ENCODE data around the gene DDX51.

DNA sequence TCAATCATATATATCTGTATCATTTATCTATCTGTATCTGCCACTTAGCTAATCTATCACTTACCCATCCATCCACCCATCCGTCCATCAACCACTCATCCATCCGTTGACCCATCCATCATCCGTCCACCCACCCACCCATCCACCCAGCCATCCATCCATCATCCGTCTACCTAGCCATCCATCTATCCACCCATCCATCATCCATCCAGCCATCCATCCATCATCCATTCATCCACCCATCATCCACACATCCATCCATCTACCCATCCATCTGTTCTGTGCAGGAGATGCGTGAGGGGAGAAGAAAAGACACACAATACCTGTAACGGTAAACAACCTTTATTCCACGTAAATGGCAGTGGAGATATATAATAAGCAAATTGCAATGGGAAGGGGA, 20.3 kb upstream of the DDX51 start:
- TF ChIP-seq, protein P1, sequence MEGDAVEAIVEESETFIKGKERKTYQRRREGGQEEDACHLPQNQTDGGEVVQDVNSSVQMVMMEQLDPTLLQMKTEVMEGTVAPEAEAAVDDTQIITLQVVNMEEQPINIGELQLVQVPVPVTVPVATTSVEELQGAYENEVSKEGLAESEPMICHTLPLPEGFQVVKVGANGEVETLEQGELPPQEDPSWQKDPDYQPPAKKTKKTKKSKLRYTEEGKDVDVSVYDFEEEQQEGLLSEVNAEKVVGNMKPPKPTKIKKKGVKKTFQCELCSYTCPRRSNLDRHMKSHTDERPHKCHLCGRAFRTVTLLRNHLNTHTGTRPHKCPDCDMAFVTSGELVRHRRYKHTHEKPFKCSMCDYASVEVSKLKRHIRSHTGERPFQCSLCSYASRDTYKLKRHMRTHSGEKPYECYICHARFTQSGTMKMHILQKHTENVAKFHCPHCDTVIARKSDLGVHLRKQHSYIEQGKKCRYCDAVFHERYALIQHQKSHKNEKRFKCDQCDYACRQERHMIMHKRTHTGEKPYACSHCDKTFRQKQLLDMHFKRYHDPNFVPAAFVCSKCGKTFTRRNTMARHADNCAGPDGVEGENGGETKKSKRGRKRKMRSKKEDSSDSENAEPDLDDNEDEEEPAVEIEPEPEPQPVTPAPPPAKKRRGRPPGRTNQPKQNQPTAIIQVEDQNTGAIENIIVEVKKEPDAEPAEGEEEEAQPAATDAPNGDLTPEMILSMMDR (IDR thresholded peaks at IDR 0.05): no peak
- TF ChIP-seq POLR2AphosphoS5 (IDR thresholded peaks at IDR 0.05; ENCODE audit: low read depth, low read length) (no peak), TCF7L2 (IDR thresholded peaks at IDR 0.05; ENCODE audit: low read depth, low read length) (no peak)

Data from Panc1 (cell line).